GM06990 (cell line): Measurements from ENCODE around the gene DSTYK.
A peak's percentile ranks its signal among the peaks of the same experiment; 100 is the strongest.

Experiments
- DNase-seq: peaks from one replicate; pipeline ENCODE4 v3.0.0-alpha.2; 2011; ENCODE audit not compliant: insufficient read length; ENCODE audit errors: extremely low read depth
- H3K27me3 ChIP-seq: replicated peaks from 2 replicates; pipeline ENCODE4 v1.6.0; 2011; ENCODE audit warnings: low read length; ENCODE audit not compliant: control insufficient read depth, insufficient read depth
- H3K36me3 ChIP-seq: 2 replicates; pipeline ENCODE4 v1.5.1; 2011; ENCODE audit warnings: low read length; ENCODE audit not compliant: control insufficient read depth, insufficient read depth
- H3K4me3 ChIP-seq: replicated peaks from 2 replicates; pipeline ENCODE4 v1.5.1; 2011; ENCODE audit warnings: low read depth, mild to moderate bottlenecking, control low read depth, low read length
- TF ChIP-seq, protein P1 (sequence below): IDR thresholded peaks from 2 replicates; pipeline ENCODE4 v1.5.1; 2011; ENCODE audit warnings: low read length, control low read depth, mild to moderate bottlenecking, inconsistent platforms; ENCODE audit not compliant: insufficient read depth, poor library complexity, severe bottlenecking

Gene DSTYK

DNA sequence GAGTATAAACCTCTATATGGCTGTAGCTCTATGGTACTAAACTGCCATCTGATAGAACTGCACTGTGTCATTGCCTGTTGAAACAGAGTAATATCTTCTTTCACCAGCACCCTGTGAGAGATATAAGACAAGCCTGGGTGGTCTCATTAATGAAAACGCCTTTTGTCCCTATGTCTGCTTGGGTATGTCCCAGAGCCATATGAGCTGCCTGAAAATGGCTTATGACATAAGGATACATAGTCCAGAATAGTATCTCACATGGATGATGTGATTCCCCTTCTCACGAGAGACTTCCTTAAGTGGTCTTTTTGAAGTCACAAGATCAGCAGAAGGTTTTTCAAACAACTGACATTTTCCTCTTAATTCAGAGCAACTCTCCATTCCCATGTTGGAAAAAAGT, 8.9 kb upstream of the DSTYK start:
- no peaks in the 10 kb centered on the region for H3K27me3 ChIP-seq
- H3K4me3 ChIP-seq, result no peak overlapping the region
- no peaks in the 10 kb centered on the region for H3K36me3 ChIP-seq
- no peak for DNase-seq
- TF ChIP-seq, protein P1, sequence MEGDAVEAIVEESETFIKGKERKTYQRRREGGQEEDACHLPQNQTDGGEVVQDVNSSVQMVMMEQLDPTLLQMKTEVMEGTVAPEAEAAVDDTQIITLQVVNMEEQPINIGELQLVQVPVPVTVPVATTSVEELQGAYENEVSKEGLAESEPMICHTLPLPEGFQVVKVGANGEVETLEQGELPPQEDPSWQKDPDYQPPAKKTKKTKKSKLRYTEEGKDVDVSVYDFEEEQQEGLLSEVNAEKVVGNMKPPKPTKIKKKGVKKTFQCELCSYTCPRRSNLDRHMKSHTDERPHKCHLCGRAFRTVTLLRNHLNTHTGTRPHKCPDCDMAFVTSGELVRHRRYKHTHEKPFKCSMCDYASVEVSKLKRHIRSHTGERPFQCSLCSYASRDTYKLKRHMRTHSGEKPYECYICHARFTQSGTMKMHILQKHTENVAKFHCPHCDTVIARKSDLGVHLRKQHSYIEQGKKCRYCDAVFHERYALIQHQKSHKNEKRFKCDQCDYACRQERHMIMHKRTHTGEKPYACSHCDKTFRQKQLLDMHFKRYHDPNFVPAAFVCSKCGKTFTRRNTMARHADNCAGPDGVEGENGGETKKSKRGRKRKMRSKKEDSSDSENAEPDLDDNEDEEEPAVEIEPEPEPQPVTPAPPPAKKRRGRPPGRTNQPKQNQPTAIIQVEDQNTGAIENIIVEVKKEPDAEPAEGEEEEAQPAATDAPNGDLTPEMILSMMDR, result no peak

DNA sequence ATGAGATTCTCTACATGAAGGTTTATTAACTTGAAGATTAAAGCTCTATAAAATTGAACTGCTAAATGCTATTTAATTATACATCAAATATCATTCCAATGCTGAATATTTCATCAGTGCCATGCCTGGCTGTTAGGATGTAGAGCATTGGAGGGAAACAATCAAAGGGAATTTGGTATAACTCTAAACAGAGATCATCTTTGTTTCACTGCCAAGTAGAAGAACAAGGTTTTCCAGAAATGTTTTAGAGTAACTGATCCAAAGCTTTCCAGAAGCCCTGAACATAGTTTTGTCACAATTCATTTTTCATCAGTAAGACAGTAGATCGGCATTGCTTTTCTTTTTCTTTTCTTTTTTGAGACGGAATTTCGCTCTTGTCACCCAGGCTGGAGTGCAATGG, 5.9 kb upstream of the DSTYK start:
- TF ChIP-seq, protein P1, result no peak

DNA sequence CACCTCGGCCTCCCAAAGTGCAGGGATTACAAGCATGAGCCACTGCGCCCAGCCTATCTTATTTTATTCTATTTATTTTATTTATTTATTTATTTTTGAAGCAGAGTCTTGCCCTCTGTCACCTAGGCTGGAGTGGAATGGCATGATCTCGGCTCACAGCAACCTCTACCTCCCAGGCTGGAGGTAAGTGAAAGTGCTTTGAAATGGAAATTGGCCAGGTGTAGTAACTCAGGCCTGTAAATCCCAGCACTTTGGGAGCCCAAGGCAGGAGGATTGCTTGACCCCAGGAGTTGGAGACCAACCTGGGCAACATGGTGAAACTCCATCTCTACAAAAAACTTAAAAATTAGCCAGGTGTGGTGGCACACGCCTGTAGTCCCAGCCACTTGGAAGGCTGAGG, 5.1 kb upstream of the DSTYK start:
- TF ChIP-seq, protein P1, result no peak
- Histone ChIP-seq H3K27me3 (no peaks in the 10 kb centered on the region), H3K4me3 (no peak overlapping the region), H3K36me3 (no peaks in the 10 kb centered on the region)
- DNase-seq, result no peak

More for the DNA sequence above, 5.9 kb upstream of the DSTYK start:
- no peaks in the 10 kb centered on the region for H3K36me3 ChIP-seq
- H3K4me3 ChIP-seq, result no peak overlapping the region
- DNase-seq, result no peak
- H3K27me3 ChIP-seq, result no peaks in the 10 kb centered on the region

DNA sequence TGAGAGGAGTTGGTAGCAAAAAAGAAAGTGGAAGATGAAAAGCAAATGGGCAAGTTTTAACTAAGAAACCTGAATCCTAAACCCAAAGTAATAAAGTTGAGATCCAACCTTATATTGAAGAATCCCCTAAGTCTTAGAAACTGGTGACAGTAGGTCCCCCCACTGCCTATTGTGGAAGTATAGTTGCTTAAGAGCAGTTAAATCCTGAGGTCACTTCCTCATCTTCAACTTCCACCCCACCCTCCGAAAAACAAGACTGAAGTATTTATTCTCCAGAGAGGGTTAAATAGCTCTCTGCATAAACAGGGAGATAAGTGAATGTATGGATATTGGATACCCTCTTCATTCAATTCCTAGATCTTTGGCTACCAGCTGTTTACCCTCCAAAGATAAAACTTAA, 3.3 kb upstream of the DSTYK start:
- no peak for DNase-seq
- TF ChIP-seq, protein P1, result no peak
- no peaks in the 10 kb centered on the region for H3K36me3 ChIP-seq
- no peaks in the 10 kb centered on the region for H3K27me3 ChIP-seq
- no peak overlapping the region for H3K4me3 ChIP-seq

DNA sequence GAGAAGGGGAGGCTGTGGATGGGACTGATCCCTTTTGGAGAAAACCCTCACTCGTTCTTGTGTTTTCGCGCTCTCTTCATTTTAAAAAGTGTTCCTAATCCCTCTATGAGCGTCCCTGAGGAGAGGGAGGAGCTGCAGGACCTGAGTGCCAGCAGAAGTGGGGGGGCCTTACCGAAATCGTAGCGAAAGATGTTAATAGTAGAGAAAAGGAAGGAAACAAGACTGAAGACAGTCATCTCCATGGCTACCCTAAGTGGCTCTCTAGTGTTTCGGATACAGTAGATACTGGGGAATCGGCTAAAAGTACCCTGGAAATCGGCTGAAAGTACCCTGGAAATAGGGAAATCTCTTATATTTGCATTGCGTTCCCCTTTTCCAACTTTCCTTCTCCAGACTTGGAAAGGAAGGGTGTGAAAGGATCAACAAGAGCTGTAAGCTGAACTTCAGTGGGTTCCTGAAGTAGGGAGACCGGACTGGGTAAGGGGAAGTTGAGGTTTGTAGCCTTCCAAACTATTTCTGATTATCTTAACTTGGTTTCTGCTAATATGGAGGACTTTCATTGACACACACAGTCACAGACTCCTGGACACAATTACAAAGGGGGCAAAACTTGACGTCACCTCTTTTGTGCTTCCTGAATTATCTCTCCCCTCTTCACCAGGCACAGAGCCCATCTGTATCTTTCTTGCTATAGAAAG, 486 bp upstream of the DSTYK start:
- Histone ChIP-seq H3K36me3 (no peaks in the 10 kb centered on the region), H3K27me3 (no peaks in the 10 kb centered on the region), H3K4me3 (peak overlapping the region; percentile 91)
- TF ChIP-seq, protein P1, result no peak
- no peak for DNase-seq

DNA sequence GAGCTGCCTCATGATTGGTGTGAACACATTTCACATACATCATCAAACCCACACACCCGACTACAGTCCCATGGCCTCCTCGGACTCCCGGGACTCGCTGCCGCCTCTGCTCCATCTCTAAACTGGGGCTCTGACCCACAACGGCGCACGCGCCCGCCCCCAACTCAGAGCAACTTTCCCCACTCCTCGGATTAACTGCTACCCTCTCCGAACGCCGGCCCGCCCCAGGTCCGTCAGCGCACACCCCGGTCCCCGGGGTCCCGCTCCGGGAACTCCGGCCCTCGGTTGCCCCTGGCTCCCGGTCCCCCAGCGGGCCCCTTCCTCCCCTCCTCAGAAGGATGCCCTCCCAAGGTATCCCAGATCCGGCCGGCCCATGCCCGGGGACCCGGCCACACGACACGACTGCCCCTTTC, 740 bp downstream of the DSTYK start:
- TF ChIP-seq, protein P1, result no peak
- Histone ChIP-seq H3K36me3 (no peaks in the 10 kb centered on the region), H3K4me3 (peak overlapping the region; percentile 91), H3K27me3 (no peaks in the 10 kb centered on the region)
- no peak for DNase-seq
